ENCODE measurements around the gene POLA2.

The POLA2 gene

DNA sequence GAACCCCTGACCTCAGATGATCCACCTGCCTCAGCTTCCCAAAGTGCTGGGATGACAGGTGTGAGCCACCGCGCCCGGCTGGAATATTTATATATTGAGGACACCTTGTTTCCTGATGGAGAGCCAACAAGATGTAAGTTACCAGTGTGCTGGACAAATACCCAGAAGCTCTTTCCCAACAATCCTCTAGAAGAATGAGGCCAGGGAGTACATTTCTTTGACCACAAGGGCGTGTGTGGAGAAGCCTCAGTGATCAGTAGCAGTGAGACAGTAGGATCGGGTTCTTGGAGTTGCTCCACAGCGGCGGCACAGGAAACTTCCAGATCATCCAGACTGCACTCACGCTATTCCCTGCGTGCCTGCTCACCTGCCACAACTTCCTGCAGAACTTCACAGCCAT is 10.3 kb upstream of the POLA2 start:
- ChIA-PET POLR2A (interaction anchor here (3.2 kb wide), 1 partner anchor 11 kb away, joined by 21 read pairs; the partner anchor contains the start of gene POLA2), CTCF (interaction anchor here (0.6 to 0.9 kb wide), 2 partner anchors 22 to 25 kb away, joined by 4 to 5 read pairs; no protein-coding TSS in a partner anchor)
- no peak for DNase-seq (ENCODE audit: extremely low spot score)
- TF ChIP-seq CTBP1 (IDR thresholded peaks at IDR 0.05; ENCODE audit: borderline replicate concordance) (no peak), LEF1 (IDR thresholded peaks at IDR 0.05; ENCODE audit: borderline replicate concordance) (no peak), SUZ12 (IDR thresholded peaks at IDR 0.05) (no peak), HDGF (IDR thresholded peaks at IDR 0.05; ENCODE audit: borderline replicate concordance) (no peak), ARNT (IDR thresholded peaks at IDR 0.05) (no peak), L3MBTL2 (conservative IDR thresholded peaks at IDR 0.05) (no peak), FOXA1 (IDR thresholded peaks at IDR 0.05) (no peak), BHLHE40 (IDR thresholded peaks at IDR 0.05; ENCODE audit: borderline replicate concordance) (no peak), SP1 (IDR thresholded peaks at IDR 0.05) (no peak), ZNF384 (IDR thresholded peaks at IDR 0.05) (no peak), FOXM1 (IDR thresholded peaks at IDR 0.05; ENCODE audit: borderline replicate concordance) (no peak), TARDBP (IDR thresholded peaks at IDR 0.05) (no peak), ELF4 (IDR thresholded peaks at IDR 0.05) (no peak), NFRKB (IDR thresholded peaks at IDR 0.05) (no peak)
- TF ChIP-seq, protein P1, sequence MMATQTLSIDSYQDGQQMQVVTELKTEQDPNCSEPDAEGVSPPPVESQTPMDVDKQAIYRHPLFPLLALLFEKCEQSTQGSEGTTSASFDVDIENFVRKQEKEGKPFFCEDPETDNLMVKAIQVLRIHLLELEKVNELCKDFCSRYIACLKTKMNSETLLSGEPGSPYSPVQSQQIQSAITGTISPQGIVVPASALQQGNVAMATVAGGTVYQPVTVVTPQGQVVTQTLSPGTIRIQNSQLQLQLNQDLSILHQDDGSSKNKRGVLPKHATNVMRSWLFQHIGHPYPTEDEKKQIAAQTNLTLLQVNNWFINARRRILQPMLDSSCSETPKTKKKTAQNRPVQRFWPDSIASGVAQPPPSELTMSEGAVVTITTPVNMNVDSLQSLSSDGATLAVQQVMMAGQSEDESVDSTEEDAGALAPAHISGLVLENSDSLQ (IDR thresholded peaks at IDR 0.05): no peak

DNA sequence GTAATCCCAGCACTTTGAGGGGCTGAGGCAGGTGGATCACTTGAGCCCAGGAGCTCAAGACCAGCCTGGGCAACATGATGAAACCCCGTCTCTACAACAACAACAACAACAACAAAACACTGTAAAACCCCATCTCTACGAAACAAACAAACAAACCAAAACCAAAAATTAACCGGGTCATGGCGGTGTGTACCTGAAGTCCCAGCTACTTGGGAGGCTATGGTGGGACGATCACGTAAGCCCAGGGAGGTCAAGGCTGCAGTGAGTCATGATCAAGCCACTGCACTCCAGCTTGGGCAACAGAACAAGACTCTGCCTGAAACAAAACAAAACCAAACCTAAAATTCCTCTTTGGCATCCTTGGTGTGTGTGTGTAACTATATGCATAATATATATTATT is 7.0 kb upstream of the POLA2 start:
- ChIA-PET CTCF (interaction anchor here (0.7 to 1.6 kb wide), 3 partner anchors 50 to 79 kb away, joined by 3 to 5 read pairs (median 3); partner anchors contain the start of genes CAPN1 and DPF2), POLR2A (no interaction called here)
- TF ChIP-seq FOXA1 (IDR thresholded peaks at IDR 0.05) (no peak), FOXK2 (IDR thresholded peaks at IDR 0.05) (no peak), BHLHE40 (IDR thresholded peaks at IDR 0.05; ENCODE audit: borderline replicate concordance) (no peak), CTBP1 (IDR thresholded peaks at IDR 0.05; ENCODE audit: borderline replicate concordance) (no peak), NFRKB (IDR thresholded peaks at IDR 0.05) (no peak), L3MBTL2 (conservative IDR thresholded peaks at IDR 0.05) (no peak), ELF4 (IDR thresholded peaks at IDR 0.05) (no peak), HDGF (IDR thresholded peaks at IDR 0.05; ENCODE audit: borderline replicate concordance) (no peak), ARNT (IDR thresholded peaks at IDR 0.05) (no peak), SUZ12 (IDR thresholded peaks at IDR 0.05) (no peak), TARDBP (IDR thresholded peaks at IDR 0.05) (no peak), FOXM1 (IDR thresholded peaks at IDR 0.05; ENCODE audit: borderline replicate concordance) (no peak), SP1 (IDR thresholded peaks at IDR 0.05) (no peak), LEF1 (IDR thresholded peaks at IDR 0.05; ENCODE audit: borderline replicate concordance) (no peak)
- TF ChIP-seq, protein P1 (IDR thresholded peaks at IDR 0.05): no peak
- no peak for DNase-seq (ENCODE audit: extremely low spot score)

DNA sequence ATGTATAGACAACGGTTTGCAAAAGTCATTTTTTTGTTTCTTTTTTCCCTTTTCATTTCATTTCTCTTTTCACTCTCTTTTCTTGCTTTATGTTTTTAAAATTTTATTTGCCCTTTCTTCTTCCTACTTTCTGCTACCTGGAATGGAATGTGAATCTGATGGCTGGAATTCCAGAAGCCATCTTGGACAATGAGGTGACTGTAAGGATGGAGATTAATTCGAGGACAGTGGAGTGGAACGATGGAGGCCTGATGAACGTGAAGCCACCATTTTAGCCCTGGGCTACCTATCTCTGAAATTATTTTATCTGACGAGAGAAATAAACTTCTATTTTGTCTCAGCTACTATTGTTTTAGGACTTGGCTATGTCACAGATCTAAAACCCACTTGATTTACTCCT is 2.8 kb upstream of the POLA2 start:
- no peak for DNase-seq (ENCODE audit: extremely low spot score)
- no peak for TF ChIP-seq TARDBP (IDR thresholded peaks at IDR 0.05)
- TF ChIP-seq ARNT (IDR thresholded peaks at IDR 0.05): no peak
- no peak for TF ChIP-seq ELF4 (IDR thresholded peaks at IDR 0.05)
- no peak for TF ChIP-seq BHLHE40 (IDR thresholded peaks at IDR 0.05; ENCODE audit: borderline replicate concordance)
- no peak for TF ChIP-seq SP1 (IDR thresholded peaks at IDR 0.05)
- TF ChIP-seq L3MBTL2 (conservative IDR thresholded peaks at IDR 0.05): no peak
- ChIA-PET POLR2A (no interaction called here), CTCF (interaction anchor here (0.6 kb wide), 1 partner anchor 221 kb away, joined by 3 read pairs; no protein-coding TSS in a partner anchor)

DNA sequence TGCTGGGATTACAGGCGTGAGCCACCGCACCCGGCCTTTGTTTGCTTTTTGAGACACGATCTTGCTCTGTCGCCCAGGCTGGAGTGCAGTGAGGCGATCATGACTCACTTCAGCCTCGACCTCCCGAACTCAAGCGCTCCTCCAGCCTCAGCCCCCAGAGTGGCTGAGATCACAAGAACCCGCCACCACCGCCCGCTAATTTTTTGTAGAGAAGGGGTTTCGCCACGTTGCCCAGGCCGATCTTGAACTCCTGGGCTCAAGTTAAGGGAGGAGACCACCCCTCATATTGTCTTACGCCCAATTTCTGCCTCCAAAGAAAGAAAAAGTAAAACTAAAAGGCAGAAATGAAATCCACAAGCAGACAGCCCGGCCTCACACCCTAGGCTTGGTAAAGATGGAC is 1.5 kb upstream of the POLA2 start:
- POLR2A ChIA-PET: no interaction called here
- CTCF ChIA-PET: no interaction called here
- DNase-seq (ENCODE audit: extremely low spot score): no peak
- no peak for TF ChIP-seq NFRKB (IDR thresholded peaks at IDR 0.05)
- no peak for TF ChIP-seq TARDBP (IDR thresholded peaks at IDR 0.05)
- TF ChIP-seq ELF4 (IDR thresholded peaks at IDR 0.05): no peak
- TF ChIP-seq FOXK2 (IDR thresholded peaks at IDR 0.05): no peak
- TF ChIP-seq CTBP1 (IDR thresholded peaks at IDR 0.05; ENCODE audit: borderline replicate concordance): no peak
- no peak for TF ChIP-seq L3MBTL2 (conservative IDR thresholded peaks at IDR 0.05)

- DNase-seq (ENCODE audit: extremely low spot score): peak; percentile 21
- ChIA-PET CTCF (interaction anchor here (1.2 to 1.3 kb wide), 2 partner anchors 54 to 68 kb away, joined by 3 to 4 read pairs; no protein-coding TSS in a partner anchor), POLR2A (interaction anchor here (0.5 to 2.2 kb wide), 45 partner anchors 7 to 486 kb away, joined by 3 to 38 read pairs (median 4); partner anchors contain the start of genes CAPN1, CDC42EP2, DPF2 and FAU)
- no peak for TF ChIP-seq SUZ12 (IDR thresholded peaks at IDR 0.05)
Measured at GRCh38 chr11:65260756-65261590, 789 bp upstream of the POLA2 start.

DNA sequence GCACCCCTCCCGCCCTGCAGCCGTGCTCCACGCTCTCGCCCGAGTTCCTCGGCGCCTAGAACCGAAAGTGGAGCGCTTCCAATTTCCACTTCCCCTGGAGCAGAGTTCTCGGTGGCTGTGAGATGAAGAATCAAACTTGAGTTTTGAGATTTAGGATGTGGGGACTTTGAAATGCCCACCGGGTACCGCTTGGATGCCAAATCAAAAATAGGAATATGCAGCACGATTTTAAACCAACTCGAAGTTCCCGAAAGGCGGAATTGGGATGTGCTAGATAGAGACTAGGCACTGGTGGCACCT is 569 bp downstream of the POLA2 start:
- ChIA-PET POLR2A (interaction anchor here (0.6 to 2.2 kb wide), 47 partner anchors 11 to 407 kb away, joined by 3 to 38 read pairs (median 5); partner anchors contain the start of genes CAPN1, CDC42EP2, DPF2 and FAU), CTCF (interaction anchor here (1.0 to 1.3 kb wide), 5 partner anchors 12 to 67 kb away, joined by 3 to 4 read pairs (median 3); no protein-coding TSS in a partner anchor)
- no peak for DNase-seq (ENCODE audit: extremely low spot score)
- TF ChIP-seq, protein P1 (IDR thresholded peaks at IDR 0.05): no peak
- TF ChIP-seq ARNT (IDR thresholded peaks at IDR 0.05) (no peak), HDGF (IDR thresholded peaks at IDR 0.05; ENCODE audit: borderline replicate concordance) (no peak)
